ENCODE results near the gene SMC4. TPM values are rescaled to one million over a fixed set of nuclear protein-coding genes. Genes with fewer than 3 reads are reported as not detected.

Gene SMC4
- total RNA-seq, 1 experiment from 2014 or later = 116 TPM

DNA sequence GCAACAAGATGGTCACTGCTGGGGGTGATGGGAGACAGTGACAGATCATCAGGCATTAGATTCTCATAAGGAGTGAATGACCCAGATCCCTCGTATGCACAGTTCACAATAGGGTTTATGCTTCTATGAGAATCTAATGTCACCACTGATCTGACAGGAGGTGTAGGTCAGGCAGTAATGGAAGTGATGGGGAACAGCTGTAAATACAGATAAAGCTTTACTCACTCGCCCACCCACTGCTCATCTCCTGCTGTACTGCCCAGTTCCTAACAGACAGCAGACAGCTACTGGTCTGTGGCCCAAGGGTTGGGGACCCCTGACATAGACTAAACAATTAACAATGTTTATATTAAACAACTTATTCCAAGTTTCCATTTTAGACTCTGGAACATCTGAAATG, 25.8 kb upstream of the SMC4 start:
- no peak overlapping the region for H3K4me3 Mint-ChIP-seq (ENCODE audit: unreplicated experiment)
- CTCF ChIA-PET = no interaction called here
- intact Hi-C loops (cut with micrococcal nuclease) = no loop called here
- no TSS peak for BruUV-seq (replicated peaks)
- POLR2A ChIA-PET = no interaction called here
- H3K27ac Mint-ChIP-seq (ENCODE audit: low read depth, unreplicated experiment) = no peak overlapping the region
- H3K36me3 Mint-ChIP-seq (ENCODE audit: insufficient read depth, unreplicated experiment) = peaks cover 36% of the 10 kb centered on the region
- H3K4me1 Mint-ChIP-seq (ENCODE audit: insufficient read depth, unreplicated experiment) = peaks cover under 1% of the 10 kb centered on the region
- H3K9me3 Mint-ChIP-seq (ENCODE audit: unreplicated experiment) = no peaks in the 10 kb centered on the region
- TF ChIP-seq, protein P1, sequence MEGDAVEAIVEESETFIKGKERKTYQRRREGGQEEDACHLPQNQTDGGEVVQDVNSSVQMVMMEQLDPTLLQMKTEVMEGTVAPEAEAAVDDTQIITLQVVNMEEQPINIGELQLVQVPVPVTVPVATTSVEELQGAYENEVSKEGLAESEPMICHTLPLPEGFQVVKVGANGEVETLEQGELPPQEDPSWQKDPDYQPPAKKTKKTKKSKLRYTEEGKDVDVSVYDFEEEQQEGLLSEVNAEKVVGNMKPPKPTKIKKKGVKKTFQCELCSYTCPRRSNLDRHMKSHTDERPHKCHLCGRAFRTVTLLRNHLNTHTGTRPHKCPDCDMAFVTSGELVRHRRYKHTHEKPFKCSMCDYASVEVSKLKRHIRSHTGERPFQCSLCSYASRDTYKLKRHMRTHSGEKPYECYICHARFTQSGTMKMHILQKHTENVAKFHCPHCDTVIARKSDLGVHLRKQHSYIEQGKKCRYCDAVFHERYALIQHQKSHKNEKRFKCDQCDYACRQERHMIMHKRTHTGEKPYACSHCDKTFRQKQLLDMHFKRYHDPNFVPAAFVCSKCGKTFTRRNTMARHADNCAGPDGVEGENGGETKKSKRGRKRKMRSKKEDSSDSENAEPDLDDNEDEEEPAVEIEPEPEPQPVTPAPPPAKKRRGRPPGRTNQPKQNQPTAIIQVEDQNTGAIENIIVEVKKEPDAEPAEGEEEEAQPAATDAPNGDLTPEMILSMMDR (IDR thresholded peaks at IDR 0.05; ENCODE audit: unreplicated experiment) = no peak
- no peaks in the 10 kb centered on the region for H3K27me3 Mint-ChIP-seq (ENCODE audit: insufficient read depth, unreplicated experiment)
- no peak for DNase-seq (ENCODE audit: unreplicated experiment)

DNA sequence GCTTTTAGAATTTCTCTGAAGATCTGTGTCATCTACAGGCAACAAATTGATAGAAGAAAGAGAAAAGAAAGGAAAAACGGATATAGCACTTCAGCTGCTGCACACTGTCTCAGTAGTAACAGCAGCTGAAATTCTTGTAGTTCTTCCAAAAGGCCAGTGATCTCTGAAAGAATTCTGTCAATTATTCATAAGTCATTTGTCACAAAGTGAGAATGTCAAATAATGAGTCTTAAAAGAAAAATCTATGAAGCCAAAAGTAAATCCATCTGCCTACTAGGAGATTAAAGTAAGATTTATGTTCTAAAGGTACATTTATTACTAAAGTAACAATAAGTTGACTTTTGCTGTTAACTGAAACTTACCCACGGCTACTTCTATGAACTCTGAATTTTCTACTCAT, 25.0 kb upstream of the SMC4 start:
- TF ChIP-seq, protein P1 (IDR thresholded peaks at IDR 0.05; ENCODE audit: unreplicated experiment) = no peak
- no peak overlapping the region for H3K27ac Mint-ChIP-seq (ENCODE audit: low read depth, unreplicated experiment)
- intact Hi-C loops (cut with micrococcal nuclease) = no loop called here
- H3K4me3 Mint-ChIP-seq (ENCODE audit: unreplicated experiment) = no peak overlapping the region
- no peaks in the 10 kb centered on the region for H3K9me3 Mint-ChIP-seq (ENCODE audit: unreplicated experiment)
- DNase-seq (ENCODE audit: unreplicated experiment) = no peak
- H3K36me3 Mint-ChIP-seq (ENCODE audit: insufficient read depth, unreplicated experiment) = peaks cover 36% of the 10 kb centered on the region
- CTCF ChIA-PET = no interaction called here
- no TSS peak for BruUV-seq (replicated peaks)
- POLR2A ChIA-PET = no interaction called here
- H3K27me3 Mint-ChIP-seq (ENCODE audit: insufficient read depth, unreplicated experiment) = no peaks in the 10 kb centered on the region
- peaks cover 9% of the 10 kb centered on the region for H3K4me1 Mint-ChIP-seq (ENCODE audit: insufficient read depth, unreplicated experiment)

DNA sequence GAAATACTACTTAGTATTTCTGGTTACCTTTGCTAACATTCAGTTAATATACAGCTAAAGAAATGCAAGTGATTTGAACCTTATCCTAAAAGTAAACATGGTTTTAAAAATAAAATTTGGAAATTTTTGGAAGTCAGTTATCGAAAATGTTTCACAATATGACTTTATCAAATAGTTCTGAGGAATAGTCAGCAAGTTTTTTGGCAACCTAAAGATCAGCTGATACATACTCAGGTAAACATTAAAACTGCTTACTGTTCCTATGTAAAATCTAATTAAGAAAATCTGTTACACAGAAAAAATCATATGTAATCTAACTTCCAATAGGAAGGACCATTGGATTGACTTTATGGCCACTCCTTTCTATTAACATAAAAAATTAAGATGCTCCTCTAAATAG, 24.5 kb upstream of the SMC4 start:
- POLR2A ChIA-PET = no interaction called here

DNA sequence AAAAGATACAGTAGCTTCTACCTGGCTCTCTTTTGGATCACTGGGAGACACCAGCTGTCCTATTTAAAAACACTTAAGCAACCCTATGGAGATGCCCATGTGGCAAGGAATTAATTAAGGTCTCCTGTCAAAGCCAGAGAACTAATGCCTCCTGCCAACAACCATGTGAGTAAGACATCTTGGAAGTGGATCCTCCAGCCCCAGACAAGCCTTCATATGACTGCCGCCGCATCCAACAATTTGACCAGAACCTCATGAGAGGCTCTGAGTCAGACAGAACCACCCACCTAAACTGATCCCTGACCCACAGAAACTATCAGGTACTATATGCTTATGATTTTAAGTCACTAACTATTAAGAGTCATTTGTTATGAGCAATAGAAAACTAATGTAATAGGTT, 22.8 kb upstream of the SMC4 start:
- Mint-ChIP-seq H3K9me3 (ENCODE audit: unreplicated experiment) (no peaks in the 10 kb centered on the region), H3K4me1 (ENCODE audit: insufficient read depth, unreplicated experiment) (peaks cover 15% of the 10 kb centered on the region), H3K4me3 (ENCODE audit: unreplicated experiment) (no peak overlapping the region), H3K36me3 (ENCODE audit: insufficient read depth, unreplicated experiment) (peaks cover 36% of the 10 kb centered on the region), H3K27me3 (ENCODE audit: insufficient read depth, unreplicated experiment) (no peaks in the 10 kb centered on the region), H3K27ac (ENCODE audit: low read depth, unreplicated experiment) (no peak overlapping the region)
- CTCF ChIA-PET = interaction anchor here (1.3 kb wide), 1 partner anchor 344 kb away, joined by 3 read pairs; no protein-coding TSS in a partner anchor
- POLR2A ChIA-PET = no interaction called here
- no peak for DNase-seq (ENCODE audit: unreplicated experiment)
- no TSS peak for BruUV-seq (replicated peaks)
- TF ChIP-seq, protein P1 (IDR thresholded peaks at IDR 0.05; ENCODE audit: unreplicated experiment) = no peak
- intact Hi-C loops (cut with micrococcal nuclease) = no loop called here

More for the DNA sequence above, 24.5 kb upstream of the SMC4 start:
- Mint-ChIP-seq H3K9me3 (ENCODE audit: unreplicated experiment) (no peaks in the 10 kb centered on the region), H3K36me3 (ENCODE audit: insufficient read depth, unreplicated experiment) (peaks cover 36% of the 10 kb centered on the region), H3K27ac (ENCODE audit: low read depth, unreplicated experiment) (no peak overlapping the region), H3K27me3 (ENCODE audit: insufficient read depth, unreplicated experiment) (no peaks in the 10 kb centered on the region), H3K4me1 (ENCODE audit: insufficient read depth, unreplicated experiment) (peaks cover 13% of the 10 kb centered on the region), H3K4me3 (ENCODE audit: unreplicated experiment) (no peak overlapping the region)
- TF ChIP-seq, protein P1 (IDR thresholded peaks at IDR 0.05; ENCODE audit: unreplicated experiment) = no peak
- DNase-seq (ENCODE audit: unreplicated experiment) = no peak
- CTCF ChIA-PET = interaction anchor here (1.1 kb wide), 1 partner anchor 15 kb away, joined by 3 read pairs; no protein-coding TSS in a partner anchor
- intact Hi-C loops (cut with micrococcal nuclease) = no loop called here
- BruUV-seq (replicated peaks) = no TSS peak
